MM.1S (cell line): ENCODE data around the gene GADD45G.

ENCODE experiments used
- CTCF ChIP-seq: fragments of 300-600 bp; sonication (generic); IDR thresholded peaks from 2 replicates; pipeline ENCODE4 v1.5.1; 2016; ENCODE audit warnings: antibody characterized with exemption, low read length, mixed read lengths
- EZH2 ChIP-seq: fragments of 300-600 bp; sonication (generic); optimal IDR thresholded peaks from 2 replicates; pipeline ENCODE3; 2017; ENCODE audit warnings: low read depth, mild to moderate bottlenecking, antibody characterized with exemption, low read length, mixed read lengths
- EZH2phosphoT487 ChIP-seq: fragments of 300-600 bp; sonication (generic); IDR thresholded peaks from 2 replicates; pipeline ENCODE4 v1.6.1; 2018; ENCODE audit warnings: antibody characterized with exemption, low read length

DNA sequence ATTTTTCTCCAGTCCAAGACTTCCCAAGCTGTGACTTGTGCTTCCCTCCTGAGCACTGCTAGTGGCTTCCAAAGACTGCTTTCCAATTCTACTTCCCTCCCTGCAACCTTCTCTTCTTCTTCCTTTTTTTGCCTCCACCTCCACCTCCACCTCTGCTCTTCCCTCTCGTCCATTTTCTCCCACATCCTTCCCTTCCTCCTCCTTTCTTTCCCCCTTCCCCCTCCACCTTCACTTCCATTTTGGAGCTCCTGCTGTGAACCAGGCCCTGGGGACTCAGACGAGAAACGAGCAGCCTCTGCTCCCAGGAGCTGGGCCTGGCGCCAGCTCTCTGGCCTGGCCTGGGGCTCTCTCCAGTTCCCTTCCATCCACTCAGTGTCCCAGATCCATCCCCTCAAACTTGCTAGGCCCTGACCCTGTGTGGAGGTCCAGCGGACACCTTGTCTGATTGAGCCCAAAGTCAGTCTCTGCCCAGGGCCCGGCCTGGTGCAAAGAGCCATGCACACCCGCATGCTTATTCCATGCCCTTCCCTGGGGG, 5.6 kb downstream of the GADD45G start:
- no peak for TF ChIP-seq CTCF
- TF ChIP-seq EZH2: no peak
- TF ChIP-seq EZH2phosphoT487: no peak
